ENCODE data around the gene OR1L8.
"Not testable (repeated sequence)": the region's sequence is repeated elsewhere in the genome, so short reads cannot be mapped to it uniquely, and the experiment has no call there.

The OR1L8 gene

GRCh38 chr9:122551371-122551770, 31.8 kb downstream of the OR1L8 start:
- no peak overlapping the region for H2AFZ ChIP-seq (ENCODE audit: low read depth)
- no peaks in the 10 kb centered on the region for H3K4me1 ChIP-seq (ENCODE audit: low read depth, poor library complexity, severe bottlenecking)
- no peak overlapping the region for H3K27ac ChIP-seq
- no peak for TF ChIP-seq CTCF (conservative IDR thresholded peaks at IDR 0.05; ENCODE audit: low read depth, low read length)
- no peaks in the 10 kb centered on the region for H3K36me3 ChIP-seq (ENCODE audit: insufficient read depth)
- H3K4me2 ChIP-seq = no peak overlapping the region
- no peak overlapping the region for H3K4me3 ChIP-seq (IDR thresholded peaks at IDR 0.05; ENCODE audit: insufficient read depth, low read depth, low read length)
- no peak overlapping the region for H3K9ac ChIP-seq
- no peaks in the 10 kb centered on the region for H4K20me1 ChIP-seq (ENCODE audit: insufficient read depth)
- no peaks in the 10 kb centered on the region for H3K79me2 ChIP-seq (ENCODE audit: insufficient read depth, low read depth)
- no peaks in the 10 kb centered on the region for H3K27me3 ChIP-seq (ENCODE audit: insufficient read depth, low read depth)

DNA sequence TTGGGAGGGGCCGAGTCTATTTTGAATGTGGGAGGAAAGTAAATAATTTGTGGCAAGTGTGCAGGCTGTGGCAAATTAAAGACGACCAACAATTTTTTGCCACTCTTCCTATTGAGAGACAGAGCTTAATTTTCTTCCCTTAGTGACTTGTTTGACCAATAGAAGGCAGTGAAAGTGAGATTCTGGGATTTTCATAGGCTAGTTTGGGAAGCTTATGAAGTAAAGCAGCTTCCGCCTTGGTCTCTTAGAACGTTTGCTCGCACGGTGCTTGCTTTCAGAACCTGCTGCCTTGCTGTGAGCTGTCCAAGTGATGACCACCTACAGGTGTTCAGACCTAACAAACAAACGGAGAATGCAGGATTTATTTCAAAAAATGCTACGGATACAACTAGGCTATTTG, 37.0 kb downstream of the OR1L8 start:
- Histone ChIP-seq H3K4me2 (no peak overlapping the region), H4K20me1 (ENCODE audit: insufficient read depth) (no peaks in the 10 kb centered on the region), H3K4me1 (ENCODE audit: low read depth, poor library complexity, severe bottlenecking) (no peaks in the 10 kb centered on the region), H3K79me2 (ENCODE audit: insufficient read depth, low read depth) (no peaks in the 10 kb centered on the region), H3K9ac (no peak overlapping the region), H3K27me3 (ENCODE audit: insufficient read depth, low read depth) (no peaks in the 10 kb centered on the region), H3K36me3 (ENCODE audit: insufficient read depth) (no peaks in the 10 kb centered on the region), H3K4me3 (IDR thresholded peaks at IDR 0.05; ENCODE audit: insufficient read depth, low read depth, low read length) (no peak overlapping the region), H3K27ac (no peak overlapping the region), H2AFZ (ENCODE audit: low read depth) (no peak overlapping the region)
- no peak for TF ChIP-seq CTCF (conservative IDR thresholded peaks at IDR 0.05; ENCODE audit: low read depth, low read length)

- Histone ChIP-seq H4K20me1 (ENCODE audit: insufficient read depth) (no peaks in the 10 kb centered on the region), H3K79me2 (ENCODE audit: insufficient read depth, low read depth) (no peaks in the 10 kb centered on the region)
- TF ChIP-seq CTCF (conservative IDR thresholded peaks at IDR 0.05; ENCODE audit: low read depth, low read length) = no peak
These were observed 44.4 kb downstream of the OR1L8 start for GRCh38 chr9:122538757-122539156.

GRCh38 chr9:122537066-122537465, 46.1 kb downstream of the OR1L8 start:
- not testable (repeated sequence) for H3K9ac ChIP-seq; H4K20me1 ChIP-seq (ENCODE audit: insufficient read depth); H3K79me2 ChIP-seq (ENCODE audit: insufficient read depth, low read depth); H2AFZ ChIP-seq (ENCODE audit: low read depth); H3K36me3 ChIP-seq (ENCODE audit: insufficient read depth); H3K4me1 ChIP-seq (ENCODE audit: low read depth, poor library complexity, severe bottlenecking); H3K27me3 ChIP-seq (ENCODE audit: insufficient read depth, low read depth); H3K4me3 ChIP-seq (IDR thresholded peaks at IDR 0.05; ENCODE audit: insufficient read depth, low read depth, low read length); H3K27ac ChIP-seq; H3K4me2 ChIP-seq

More at GRCh38 chr9:122538757-122539156, 44.4 kb downstream of the OR1L8 start:
- H2AFZ ChIP-seq (ENCODE audit: low read depth) = no peak overlapping the region
- no peak overlapping the region for H3K27ac ChIP-seq
- no peaks in the 10 kb centered on the region for H3K27me3 ChIP-seq (ENCODE audit: insufficient read depth, low read depth)
- H3K4me3 ChIP-seq (IDR thresholded peaks at IDR 0.05; ENCODE audit: insufficient read depth, low read depth, low read length) = no peak overlapping the region
- H3K9ac ChIP-seq = no peak overlapping the region
- no peak overlapping the region for H3K4me2 ChIP-seq
- H3K36me3 ChIP-seq (ENCODE audit: insufficient read depth) = no peaks in the 10 kb centered on the region
- H3K4me1 ChIP-seq (ENCODE audit: low read depth, poor library complexity, severe bottlenecking) = no peaks in the 10 kb centered on the region

DNA sequence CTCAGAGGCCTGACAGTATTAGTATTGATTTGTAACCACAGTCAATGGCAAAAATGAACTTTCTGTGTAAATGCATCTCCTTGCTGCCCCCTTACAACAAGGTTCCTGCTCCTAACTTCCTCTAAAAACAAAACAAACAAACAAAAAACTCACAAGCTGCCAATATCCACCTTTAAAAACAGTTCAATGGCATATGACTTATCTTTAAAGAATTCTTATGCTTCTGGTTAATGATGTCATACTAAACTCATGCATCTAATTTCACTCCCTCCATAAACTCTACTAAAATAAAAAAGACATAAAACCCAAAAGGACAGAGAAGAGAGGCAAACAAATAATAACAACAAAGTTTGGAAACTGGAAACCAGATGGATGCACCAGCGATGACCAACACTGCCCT, 47.0 kb downstream of the OR1L8 start:
- H3K4me1 ChIP-seq (ENCODE audit: low read depth, poor library complexity, severe bottlenecking) = no peaks in the 10 kb centered on the region
- no peak overlapping the region for H3K27ac ChIP-seq
- no peaks in the 10 kb centered on the region for H3K27me3 ChIP-seq (ENCODE audit: insufficient read depth, low read depth)
- H3K79me2 ChIP-seq (ENCODE audit: insufficient read depth, low read depth) = no peaks in the 10 kb centered on the region
- H3K4me3 ChIP-seq (IDR thresholded peaks at IDR 0.05; ENCODE audit: insufficient read depth, low read depth, low read length) = no peak overlapping the region
- H4K20me1 ChIP-seq (ENCODE audit: insufficient read depth) = no peaks in the 10 kb centered on the region
- no peaks in the 10 kb centered on the region for H3K36me3 ChIP-seq (ENCODE audit: insufficient read depth)
- no peak for TF ChIP-seq CTCF (conservative IDR thresholded peaks at IDR 0.05; ENCODE audit: low read depth, low read length)
- H2AFZ ChIP-seq (ENCODE audit: low read depth) = no peak overlapping the region
- no peak overlapping the region for H3K4me2 ChIP-seq
- H3K9ac ChIP-seq = no peak overlapping the region

GRCh38 chr9:122531157-122531556, 52.0 kb downstream of the OR1L8 start:
- H3K4me1 ChIP-seq (ENCODE audit: low read depth, poor library complexity, severe bottlenecking); H3K9ac ChIP-seq; H3K4me3 ChIP-seq (IDR thresholded peaks at IDR 0.05; ENCODE audit: insufficient read depth, low read depth, low read length); H3K36me3 ChIP-seq (ENCODE audit: insufficient read depth); H3K4me2 ChIP-seq; H4K20me1 ChIP-seq (ENCODE audit: insufficient read depth); H2AFZ ChIP-seq (ENCODE audit: low read depth); H3K27ac ChIP-seq; H3K27me3 ChIP-seq (ENCODE audit: insufficient read depth, low read depth); H3K79me2 ChIP-seq (ENCODE audit: insufficient read depth, low read depth): not testable (repeated sequence)
